Measurements from ENCODE around the gene TANK.

- TF ChIP-seq CTCF (conservative IDR thresholded peaks at IDR 0.05; ENCODE audit: low read depth, low read length) (no peak), EZH2 (IDR thresholded peaks at IDR 0.05; ENCODE audit: borderline replicate concordance, low read depth, low read length, poor library complexity, severe bottlenecking) (no peak)
Measured at GRCh38 chr2:161136696-161137324, 23.4 kb upstream of the TANK start.
